NCI-H1105 (cell line): ENCODE measurements around the gene METTL14.

ENCODE experiments used
- DNase-seq: peaks from one replicate; lab custom pipeline; 2025; lab: John Stamatoyannopoulos, UW

Gene METTL14

DNA sequence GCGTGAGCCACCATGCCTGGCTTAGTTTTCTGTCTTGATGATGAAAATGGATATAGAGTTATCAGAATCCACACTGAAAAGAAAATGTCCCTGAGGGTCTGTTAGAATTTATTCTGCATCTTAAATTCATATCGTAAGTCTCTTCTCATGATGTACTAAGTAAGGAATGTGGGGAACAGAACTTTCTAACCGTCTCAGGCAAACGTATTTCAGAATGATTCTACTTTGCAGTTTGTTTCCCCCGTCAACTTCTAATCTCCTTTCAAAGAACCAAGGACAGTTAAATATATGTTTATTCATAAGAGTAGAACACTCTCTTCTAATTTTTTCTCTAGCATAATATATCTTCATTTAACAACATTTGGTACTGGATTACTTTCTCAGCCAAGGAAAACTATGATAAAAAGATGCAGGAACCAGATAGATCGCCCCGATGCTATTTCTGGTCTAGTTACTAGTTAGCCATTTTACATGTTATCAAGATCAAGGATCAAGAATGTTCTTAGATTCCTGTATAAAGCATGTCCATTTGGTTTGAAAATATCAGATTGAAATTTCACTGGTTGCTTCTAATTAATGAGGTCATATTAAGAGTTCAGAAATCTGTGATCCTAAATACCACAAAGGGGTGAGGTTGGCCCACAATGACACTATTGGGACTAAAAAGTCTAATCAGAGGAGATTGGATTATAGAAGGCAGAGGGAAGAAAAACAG lies 49.5 kb downstream of the METTL14 start:
- no peak for DNase-seq

DNA sequence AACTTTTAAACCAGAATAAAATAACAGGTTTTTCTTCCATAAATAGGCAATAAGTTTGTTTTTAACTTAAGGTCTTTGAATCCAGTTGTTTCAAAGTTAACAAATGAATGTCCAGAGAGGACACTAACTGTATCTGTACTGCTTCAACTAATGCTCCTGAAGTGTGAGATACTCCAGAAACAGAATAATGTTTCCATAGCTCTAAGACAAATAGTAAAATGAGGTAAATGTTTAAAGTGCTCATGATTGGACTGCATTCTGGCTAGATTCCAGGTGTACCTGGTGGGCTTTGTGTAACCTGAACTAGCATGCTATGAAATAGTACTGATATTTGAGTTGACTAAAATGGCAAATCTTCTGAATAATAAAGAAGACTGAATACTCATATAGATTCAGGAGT lies 51.7 kb downstream of the METTL14 start:
- no peak for DNase-seq

GRCh38 chr4:118738090-118738489 lies 52.9 kb downstream of the METTL14 start:
- no peak for DNase-seq

GRCh38 chr4:118739022-118739713 lies 54.0 kb downstream of the METTL14 start:
- no peak for DNase-seq

- no peak for DNase-seq
Observed at GRCh38 chr4:118740869-118741268, 55.7 kb downstream of the METTL14 start.

GRCh38 chr4:118741301-118741855 lies 56.2 kb downstream of the METTL14 start:
- no peak for DNase-seq

DNA sequence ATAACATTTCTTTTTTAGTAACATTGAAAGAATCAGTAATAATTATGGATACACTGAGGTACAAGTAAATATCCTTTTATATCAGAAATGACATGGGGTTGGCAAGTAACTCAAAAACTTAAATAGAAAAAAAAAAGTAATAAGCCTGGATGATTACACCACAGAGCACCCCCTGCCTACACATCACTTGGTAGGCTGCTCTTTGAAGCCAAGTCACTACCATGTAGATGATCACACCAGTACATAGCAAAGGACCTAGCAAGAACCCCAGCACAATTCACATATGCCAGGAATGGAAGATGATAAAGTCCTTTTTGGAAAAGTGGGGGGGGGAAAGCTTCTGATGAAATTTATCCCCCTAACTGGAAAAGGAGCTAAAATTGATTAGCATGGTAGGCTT lies 56.9 kb downstream of the METTL14 start:
- DNase-seq, result no peak

DNA sequence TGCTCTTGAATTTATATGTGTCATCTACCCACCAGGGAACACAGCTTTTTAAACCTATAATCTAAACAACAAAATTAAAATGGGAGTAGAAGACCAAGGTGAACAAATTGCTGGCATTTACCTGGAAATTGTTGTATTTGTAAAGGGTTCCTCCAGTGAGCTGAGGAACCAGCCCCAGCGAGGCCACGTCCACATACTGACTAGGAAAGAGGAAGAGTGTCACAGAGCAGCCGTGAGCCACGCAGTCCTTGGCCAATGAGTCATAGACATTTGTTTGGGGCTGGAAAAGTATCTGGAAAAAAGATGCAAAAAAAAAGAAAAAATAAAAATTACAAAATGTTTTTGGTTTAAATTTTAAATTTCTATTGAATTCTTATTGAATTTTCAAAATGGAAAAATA lies 58.7 kb downstream of the METTL14 start:
- no peak for DNase-seq

DNA sequence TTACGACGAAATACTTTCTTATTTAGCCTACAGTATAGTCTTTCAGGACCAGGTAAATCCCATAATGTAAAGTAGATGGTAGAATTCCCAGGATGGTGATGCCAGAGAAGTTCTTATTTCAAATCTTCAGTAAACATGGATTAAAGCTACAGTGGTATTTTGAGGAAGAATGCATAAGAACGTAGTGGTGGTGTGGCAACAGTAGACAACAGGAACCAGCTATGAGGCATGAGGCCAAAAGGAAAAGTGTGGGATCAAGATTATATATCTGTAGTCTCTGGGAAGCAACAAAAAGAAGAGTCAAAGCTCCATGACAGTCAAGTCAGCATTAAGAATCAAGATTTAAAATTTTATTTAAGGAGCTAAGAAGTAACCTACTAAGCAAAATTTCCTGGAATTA lies 60.2 kb downstream of the METTL14 start:
- DNase-seq, result no peak

DNA sequence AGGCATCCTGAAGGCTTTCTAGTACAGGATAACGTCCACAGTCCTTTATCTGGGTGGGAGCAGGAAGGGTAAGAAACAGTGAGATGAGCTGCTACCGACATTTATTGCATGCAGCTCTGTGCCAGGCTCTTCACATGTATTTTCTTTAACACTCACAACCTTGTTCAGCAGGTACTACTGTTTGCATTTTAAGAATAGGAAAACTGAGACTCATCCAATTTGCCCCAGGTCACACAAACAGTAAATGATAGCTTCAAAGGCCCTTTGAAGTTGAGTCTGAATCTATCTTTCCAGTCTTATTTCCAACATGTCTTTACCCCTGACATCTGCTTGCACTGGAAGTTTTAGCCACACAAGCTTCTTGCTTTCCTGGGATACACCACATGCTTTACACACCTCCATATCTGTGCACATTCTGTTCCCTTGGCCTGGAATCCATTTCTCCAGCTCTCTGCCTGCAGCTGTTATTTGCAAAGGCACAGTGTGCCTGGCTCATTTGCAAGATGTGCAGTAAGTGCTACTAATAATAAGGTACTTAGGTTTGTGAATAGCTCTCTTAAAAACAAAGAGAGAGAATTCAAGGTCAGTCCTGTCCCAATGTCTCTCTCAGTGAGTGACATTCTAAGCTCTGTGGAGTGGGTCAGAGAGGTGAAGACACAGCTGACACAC lies 61.2 kb downstream of the METTL14 start:
- no peak for DNase-seq

GRCh38 chr4:118749347-118749988 lies 64.3 kb downstream of the METTL14 start:
- DNase-seq, result no peak

DNA sequence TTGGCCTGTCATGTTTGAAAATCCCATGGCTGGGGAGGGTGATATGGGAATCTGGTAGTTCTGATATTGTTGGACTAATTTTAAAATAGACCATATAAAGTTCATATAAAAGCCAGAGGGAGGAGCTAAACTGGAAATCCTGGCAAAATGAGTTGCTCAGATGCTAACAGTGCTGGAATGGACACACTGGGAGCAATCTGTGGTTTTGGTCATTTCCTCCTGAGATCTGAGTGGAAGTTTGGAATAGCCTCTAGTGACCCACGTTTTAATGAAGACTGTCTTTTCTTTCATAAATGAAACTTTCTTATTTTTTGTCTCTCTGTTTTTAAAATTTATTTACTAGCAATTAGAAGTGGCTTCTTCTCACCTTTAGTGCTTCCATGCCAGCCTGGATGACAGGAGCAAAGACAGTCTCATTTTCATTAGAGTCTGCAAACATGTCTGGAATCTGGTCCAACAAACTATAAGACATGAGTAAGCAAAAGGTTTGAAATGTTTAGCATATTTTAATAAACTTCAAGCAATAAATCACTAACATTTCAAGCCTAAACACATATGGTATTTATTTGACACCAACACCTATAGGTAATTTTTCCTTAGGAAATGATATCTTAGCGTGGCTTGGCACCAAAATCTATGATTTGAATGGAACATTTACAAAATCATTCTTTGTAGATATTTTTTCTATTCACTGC lies 66.6 kb downstream of the METTL14 start:
- no peak for DNase-seq

DNA sequence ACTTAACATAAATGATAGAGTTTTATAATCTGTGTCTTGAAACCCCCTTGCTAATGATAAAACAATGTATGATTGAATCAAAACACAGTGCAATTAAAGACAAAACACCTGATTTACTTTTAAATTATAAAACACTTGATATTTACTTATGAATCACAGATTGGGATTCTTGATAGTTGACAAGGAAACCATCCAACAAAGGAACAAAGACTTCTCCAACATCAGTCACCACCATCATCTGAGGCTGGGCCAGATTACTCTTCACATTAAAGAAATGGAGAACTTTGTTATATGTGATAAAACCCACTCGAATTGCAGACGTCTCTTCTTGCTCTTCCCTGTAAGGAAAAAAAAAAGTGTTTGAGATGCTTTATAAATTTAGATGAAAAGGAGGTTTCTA lies 67.4 kb downstream of the METTL14 start:
- no peak for DNase-seq

- DNase-seq, result no peak
Observed at GRCh38 chr4:118753096-118753495, 67.9 kb downstream of the METTL14 start.

DNA sequence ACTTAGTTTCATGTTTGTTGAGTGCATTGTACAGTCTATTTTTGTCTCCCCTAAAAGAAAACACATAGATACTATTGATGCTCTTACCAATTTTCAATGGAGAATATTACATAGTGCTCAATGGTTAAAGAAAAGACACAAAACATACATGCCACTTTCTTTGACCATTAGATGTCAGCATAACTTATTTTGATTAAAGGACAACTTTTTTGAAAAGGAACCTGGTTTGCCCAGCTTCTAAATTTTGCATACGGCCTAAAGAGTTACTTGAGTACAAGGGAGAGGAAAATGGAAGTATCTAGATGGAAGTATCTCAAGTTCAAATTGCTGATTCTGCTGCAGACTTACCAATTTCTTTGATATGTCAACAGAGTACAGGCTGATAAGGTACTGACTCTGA lies 68.5 kb downstream of the METTL14 start:
- no peak for DNase-seq

- DNase-seq, result no peak
Observed at GRCh38 chr4:118754890-118755289, 69.7 kb downstream of the METTL14 start.

GRCh38 chr4:118755438-118756226 lies 70.4 kb downstream of the METTL14 start:
- no peak for DNase-seq

GRCh38 chr4:118756429-118756828 lies 71.2 kb downstream of the METTL14 start:
- DNase-seq, result no peak

DNA sequence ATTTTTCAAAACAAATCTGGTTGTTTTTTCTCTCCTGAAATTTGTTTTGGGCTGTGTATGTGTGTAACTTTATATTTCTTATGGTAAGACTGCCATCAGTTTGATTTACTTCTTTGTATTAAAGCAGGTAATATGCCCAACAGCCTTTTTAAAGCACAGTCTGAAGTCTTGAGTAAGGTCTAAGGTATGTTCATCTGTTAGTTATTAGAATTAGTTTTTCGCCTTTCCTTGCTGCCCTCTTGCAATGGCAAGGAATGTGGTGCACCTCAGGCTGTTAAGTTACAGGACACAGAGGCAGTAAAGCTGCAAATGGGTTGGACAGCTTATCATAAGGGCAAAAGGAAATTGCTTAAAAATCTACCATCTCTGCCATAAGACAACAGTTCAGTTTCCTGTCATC lies 71.8 kb downstream of the METTL14 start:
- no peak for DNase-seq

- no peak for DNase-seq
Observed at GRCh38 chr4:118757761-118758251, 72.6 kb downstream of the METTL14 start.

- DNase-seq, result no peak
Observed at GRCh38 chr4:118758293-118758692, 73.1 kb downstream of the METTL14 start.
